OCI-LY3 (cell line): ENCODE measurements around the gene NOLC1.
A peak's percentile ranks its signal among the peaks of the same experiment; 100 is the strongest.

Source experiments
- H2AFZ ChIP-seq: fragments of 200-600, 300-600 bp; shearing (Covaris generic); 2 replicates; pipeline ENCODE4 v1.6.0; 2014; ENCODE audit warnings: antibody characterized with exemption, low read depth, low read length
- H3K27ac ChIP-seq: fragments of 200-600, 300-600 bp; sonication (generic); 2 replicates; pipeline ENCODE4 v1.5.1; 2014; ENCODE audit warnings: mild to moderate bottlenecking, low read length, moderate library complexity, mixed read lengths
- H3K27me3 ChIP-seq: fragments of 200-600, 300-600 bp; sonication (generic); 2 replicates; pipeline ENCODE4 v1.6.1; 2014; ENCODE audit warnings: low read depth, low read length, mixed read lengths
- H3K36me3 ChIP-seq: fragments of 200-600, 300-600 bp; sonication (generic); replicated peaks from 2 replicates; pipeline ENCODE3; 2014; ENCODE audit warnings: low read depth, low read length, mixed read lengths
- H3K4me1 ChIP-seq: fragments of 300-600, 200-600 bp; sonication (generic); 2 replicates; pipeline ENCODE4 v1.6.1; 2014; ENCODE audit warnings: low read length, mixed read lengths
- H3K4me2 ChIP-seq: fragments of 200-600, 300-600 bp; sonication (generic); 2 replicates; pipeline ENCODE4 v1.6.1; 2014; ENCODE audit warnings: low read length, mixed read lengths
- H3K4me3 ChIP-seq: fragments of 300-600, 200-600 bp; sonication (generic); 2 replicates; pipeline ENCODE4 v1.5.1; 2014; ENCODE audit warnings: antibody characterized with exemption, mild to moderate bottlenecking, low read length, moderate library complexity
- H3K79me2 ChIP-seq: fragments of 300-600, 200-600 bp; shearing (Covaris generic); 2 replicates; pipeline ENCODE4 v1.6.1; 2014; ENCODE audit warnings: mild to moderate bottlenecking, low read length, mixed read lengths
- H3K9ac ChIP-seq: fragments of 300-600, 200-600 bp; shearing (Covaris generic); 2 replicates; pipeline ENCODE4 v1.6.0; 2014; ENCODE audit warnings: mild to moderate bottlenecking, low read length, moderate library complexity
- H3K9me3 ChIP-seq: fragments of 200-600, 300-600 bp; shearing (Covaris generic); 2 replicates; pipeline ENCODE4 v1.6.1; 2014; ENCODE audit warnings: low read length, mixed read lengths; ENCODE audit not compliant: insufficient read depth
- H4K20me1 ChIP-seq: fragments of 200-600, 300-600 bp; sonication (generic); 2 replicates; pipeline ENCODE4 v1.6.1; 2016; ENCODE audit warnings: low read length, mixed read lengths; ENCODE audit not compliant: insufficient read depth
- CTCF ChIP-seq: fragments of 200-600, 300-600 bp; sonication (generic); IDR thresholded peaks from 2 replicates; pipeline ENCODE4 v1.5.1; 2014; ENCODE audit warnings: antibody characterized with exemption, low read length, low read depth
- EZH2phosphoT487 ChIP-seq: fragments of 200-600 bp; shearing (Covaris generic); IDR thresholded peaks from 2 replicates; pipeline ENCODE4 v1.6.1; 2018; ENCODE audit warnings: antibody characterized with exemption, mixed run types, low read depth

The NOLC1 gene

GRCh38 chr10:102120142-102120990 is 31.8 kb upstream of the NOLC1 start, which contains the start of gene LDB1:
Gene LDB1 (minus strand): TSS chr10:102120368. CDS start chr10:102120110, 258 bp downstream.
- no peak for TF ChIP-seq EZH2phosphoT487
- no peak for TF ChIP-seq CTCF
- H3K27ac ChIP-seq, result peak within 1 kb of the TSS; percentile 92
- peak within 1 kb of the TSS; percentile 95 for H3K9ac ChIP-seq
- peak within 1 kb of the TSS; percentile 97 for H3K4me3 ChIP-seq
- H3K36me3 ChIP-seq, result no peaks in the 10 kb centered on the region
- peak within 1 kb of the TSS; percentile 99 for H3K4me2 ChIP-seq
- H3K27me3 ChIP-seq, result no peaks in the 10 kb centered on the region
- no peak within 1 kb of the TSS; the same call in 1 of the 2 replicates for H2AFZ ChIP-seq
- H3K4me1 ChIP-seq, result peaks cover 44% of the 10 kb centered on the region
- peaks cover 51% of the 10 kb centered on the region for H3K79me2 ChIP-seq
- H3K9me3 ChIP-seq, result no peaks in the 10 kb centered on the region
- no peaks in the 10 kb centered on the region for H4K20me1 ChIP-seq

- no peaks in the 10 kb centered on the region for H3K36me3 ChIP-seq
- H3K9me3 ChIP-seq, result no peaks in the 10 kb centered on the region
- H3K79me2 ChIP-seq, result peaks cover 43% of the 10 kb centered on the region
- H3K4me1 ChIP-seq, result peaks cover 36% of the 10 kb centered on the region
- peak overlapping the region; percentile 92 for H3K27ac ChIP-seq
- no peaks in the 10 kb centered on the region for H4K20me1 ChIP-seq
- peak overlapping the region; percentile 97 for H3K4me3 ChIP-seq
- H3K27me3 ChIP-seq, result no peaks in the 10 kb centered on the region
- no peak overlapping the region; the same call in 1 of the 2 replicates for H2AFZ ChIP-seq
- no peak for TF ChIP-seq EZH2phosphoT487
- TF ChIP-seq CTCF, result no peak
- H3K4me2 ChIP-seq, result peak overlapping the region; percentile 99
- H3K9ac ChIP-seq, result peak overlapping the region; percentile 95
These were observed 31.0 kb upstream of the NOLC1 start for GRCh38 chr10:102120991-102121738.

GRCh38 chr10:102121739-102122372 is 30.3 kb upstream of the NOLC1 start:
- H3K4me2 ChIP-seq, result peak overlapping the region; percentile 99; the same call in 1 of the 2 replicates
- H3K4me1 ChIP-seq, result peaks cover 29% of the 10 kb centered on the region
- H2AFZ ChIP-seq, result no peak overlapping the region
- no peaks in the 10 kb centered on the region for H4K20me1 ChIP-seq
- no peak overlapping the region for H3K9ac ChIP-seq
- H3K27me3 ChIP-seq, result no peaks in the 10 kb centered on the region
- H3K79me2 ChIP-seq, result peaks cover 36% of the 10 kb centered on the region
- peak overlapping the region; percentile 97 for H3K4me3 ChIP-seq
- TF ChIP-seq CTCF (no peak), EZH2phosphoT487 (no peak)
- no peaks in the 10 kb centered on the region for H3K9me3 ChIP-seq
- H3K27ac ChIP-seq, result no peak overlapping the region
- H3K36me3 ChIP-seq, result no peaks in the 10 kb centered on the region

- H3K4me1 ChIP-seq, result peaks cover 23% of the 10 kb centered on the region
- H3K9me3 ChIP-seq, result no peaks in the 10 kb centered on the region
- no peak overlapping the region for H3K4me3 ChIP-seq
- no peak overlapping the region for H3K9ac ChIP-seq
- H3K27me3 ChIP-seq, result no peaks in the 10 kb centered on the region
- H2AFZ ChIP-seq, result no peak overlapping the region
- no peaks in the 10 kb centered on the region for H4K20me1 ChIP-seq
- H3K79me2 ChIP-seq, result peaks cover 30% of the 10 kb centered on the region
- no peak overlapping the region for H3K4me2 ChIP-seq
- H3K36me3 ChIP-seq, result no peaks in the 10 kb centered on the region
- H3K27ac ChIP-seq, result no peak overlapping the region
- no peak for TF ChIP-seq EZH2phosphoT487
- TF ChIP-seq CTCF, result no peak
These were observed 29.7 kb upstream of the NOLC1 start for GRCh38 chr10:102122450-102122849.
